HCT116 (cell line): Measurements from ENCODE around the gene FAM168A. TPM values are rescaled to one million over a fixed set of nuclear protein-coding genes. Genes with fewer than 3 reads are reported as not detected.

ENCODE experiments used
- ATAC-seq: fragments of 200-7000 bp; cut with Tn5 transposase; 2 replicates; pipeline ENCODE4 v1.9.1; 2020; ENCODE audit warnings: mild to moderate bottlenecking, moderate library complexity
- BruUV-seq: library from RNA; stranded (reverse); fragments of 400-500 nt; replicated peaks from 2 replicates; lab custom pipeline; 2021; lab: Mats Ljungman, UMichigan
- CTCF ChIA-PET: fragments of 300-600 bp; sonication (Branson Sonifier 250); formaldehyde crosslinking; loops from one replicate; lab custom pipeline; 2021; ENCODE audit warnings: antibody characterized with exemption; lab: Charles Lee
- POLR2A ChIA-PET: fragments of 300-600, 350-600 bp; sonication (Branson Sonifier 250); formaldehyde crosslinking; loops from one replicate; lab custom pipeline; 2021; ENCODE audit warnings: antibody characterized with exemption; lab: Charles Lee
- RAD21 ChIA-PET, 2 experiments: fragments of 300-600 bp; sonication (Branson Sonifier 250); formaldehyde crosslinking; loops; one replicate each; lab custom pipeline; 2023; ENCODE audit warnings: low total read pairs in 2 of 2; ENCODE audit not compliant: uncharacterized antibody in 2 of 2, unreplicated experiment in 2 of 2, low non-redundant PET in 1 of 2; lab: Charles Lee
- DNase-seq: peaks from one replicate; pipeline ENCODE4 v3.0.0-alpha.2; 2010; ENCODE audit warnings: low read depth, low spot score
- H2AFZ ChIP-seq: fragments of 200-600 bp; shearing (Covaris generic), sonication (generic); 2 replicates; pipeline ENCODE4 v1.6.1; 2017; ENCODE audit warnings: low read depth, mixed run types, mixed read lengths, antibody characterized with exemption, low read length; ENCODE audit not compliant: poor library complexity, severe bottlenecking
- H3K27ac ChIP-seq: 2 replicates; pipeline ENCODE4 v1.5.1; 2012; ENCODE audit warnings: low read depth, low read length
- H3K27me3 ChIP-seq: fragments of 200-600 bp; sonication (generic); 2 replicates; pipeline ENCODE4 v1.6.1; 2016; ENCODE audit warnings: mixed run types, low read length, mixed read lengths; ENCODE audit not compliant: insufficient read depth
- H3K36me3 ChIP-seq, 2 experiments: fragments of 200-500 bp in 1 of 2; fragments of 200-600 bp in 1 of 2; sonication (Bioruptor generic) in 1 of 2; sonication (generic) in 1 of 2; 2 replicates each; pipeline versions ENCODE4 v1.5.1 to v1.6.1; 2014 to 2016; ENCODE audit warnings: low read length in 2 of 2, inconsistent platforms in 1 of 2, mixed read lengths in 1 of 2, mixed run types in 1 of 2; ENCODE audit not compliant: insufficient read depth in 2 of 2, control insufficient read depth in 1 of 2
- H3K4me1 ChIP-seq, 2 experiments: fragments of 200-600 bp in 1 of 2; sonication (generic) in 1 of 2; 2 replicates each; pipeline versions ENCODE4 v1.5.1 to v1.6.1; 2012 to 2017; ENCODE audit warnings: low read length in 2 of 2, inconsistent platforms in 1 of 2, mild to moderate bottlenecking in 1 of 2, mixed read lengths in 1 of 2, mixed run types in 1 of 2, moderate library complexity in 1 of 2; ENCODE audit not compliant: insufficient read depth in 2 of 2, control insufficient read depth in 1 of 2
- H3K4me2 ChIP-seq: fragments of 200-600 bp; sonication (generic); 2 replicates; pipeline ENCODE4 v1.6.1; 2017; ENCODE audit warnings: mixed run types, low read length, mixed read lengths
- H3K4me3 ChIP-seq, 2 experiments: fragments of 200-600 bp in 1 of 2; sonication (generic) in 1 of 2; replicated peaks in 1 of 2; 2 replicates each; pipeline ENCODE4 v1.5.1; 2011 to 2016; ENCODE audit warnings: low read length in 2 of 2, control low read depth in 1 of 2, low read depth in 1 of 2, mild to moderate bottlenecking in 1 of 2, mixed read lengths in 1 of 2, mixed run types in 1 of 2
- H3K79me2 ChIP-seq: fragments of 200-600 bp; sonication (generic); 2 replicates; pipeline ENCODE4 v1.6.1; 2017; ENCODE audit warnings: mild to moderate bottlenecking, mixed run types, low read length, moderate library complexity, mixed read lengths; ENCODE audit not compliant: insufficient read depth
- H3K9ac ChIP-seq: fragments of 200-600 bp; sonication (generic); 2 replicates; pipeline ENCODE4 v1.6.1; 2016; ENCODE audit warnings: low read length, mixed read lengths
- H3K9me2 ChIP-seq: fragments of 200-600 bp; sonication (generic), shearing (Covaris generic); 2 replicates; pipeline ENCODE4 v1.6.1; 2017; ENCODE audit warnings: mixed run types, mild to moderate bottlenecking, moderate library complexity; ENCODE audit not compliant: insufficient read depth
- H3K9me3 ChIP-seq, 2 experiments: fragments of 200-500 bp in 1 of 2; fragments of 200-600 bp in 1 of 2; sonication (Bioruptor generic) in 1 of 2; sonication (generic) in 1 of 2; 2 replicates each; pipeline ENCODE4 v1.6.1; 2014 to 2017; ENCODE audit warnings: low read length in 2 of 2, mixed read lengths in 2 of 2, inconsistent platforms in 1 of 2, low read depth in 1 of 2, mild to moderate bottlenecking in 1 of 2, mixed run types in 1 of 2, moderate library complexity in 1 of 2; ENCODE audit not compliant: control insufficient read depth in 1 of 2, insufficient read depth in 1 of 2
- H4K20me1 ChIP-seq: fragments of 200-600 bp; sonication (generic), shearing (Covaris generic); 2 replicates; pipeline ENCODE4 v1.6.1; 2017; ENCODE audit warnings: mixed run types, mild to moderate bottlenecking, moderate library complexity; ENCODE audit not compliant: insufficient read depth
- CBX3 ChIP-seq: IDR thresholded peaks from 2 replicates; pipeline ENCODE4 v1.6.1; 2012; ENCODE audit warnings: low read depth
- CEBPB ChIP-seq: IDR thresholded peaks from 2 replicates; pipeline ENCODE4 v1.6.1; 2012; ENCODE audit warnings: low read depth
- EGR1 ChIP-seq: IDR thresholded peaks from 2 replicates; pipeline ENCODE4 v1.6.1; 2012; ENCODE audit warnings: low read depth
- ELF1 ChIP-seq: IDR thresholded peaks from 2 replicates; pipeline ENCODE4 v1.6.1; 2012; ENCODE audit warnings: low read depth, borderline replicate concordance
- EZH2 ChIP-seq: fragments of 200-600 bp; sonication (generic); IDR thresholded peaks from 2 replicates; pipeline ENCODE4 v1.6.1; 2017; ENCODE audit warnings: antibody characterized with exemption, mixed run types
- FOSL1 ChIP-seq: IDR thresholded peaks from 2 replicates; pipeline ENCODE4 v1.6.1; 2012; ENCODE audit warnings: low read depth
- POLR2AphosphoS5 ChIP-seq: IDR thresholded peaks from 2 replicates; pipeline ENCODE4 v1.6.1; 2011; ENCODE audit warnings: mild to moderate bottlenecking, low read depth, low read length, moderate library complexity
- RAD21 ChIP-seq: IDR thresholded peaks from 2 replicates; pipeline ENCODE4 v1.6.1; 2012; ENCODE audit warnings: low read depth, mild to moderate bottlenecking
- REST ChIP-seq: IDR thresholded peaks from 2 replicates; pipeline ENCODE4 v1.6.1; 2012; ENCODE audit warnings: low read depth
- SIN3A ChIP-seq: IDR thresholded peaks from 2 replicates; pipeline ENCODE4 v1.6.1; 2012; ENCODE audit warnings: low read depth
- SRF ChIP-seq: IDR thresholded peaks from 2 replicates; pipeline ENCODE4 v1.6.1; 2012; ENCODE audit warnings: low read depth
- TCF7L2 ChIP-seq: IDR thresholded peaks from 2 replicates; pipeline ENCODE4 v1.7.0; 2011; ENCODE audit warnings: borderline replicate concordance, inconsistent platforms; ENCODE audit not compliant: insufficient read depth, insufficient read length; ENCODE audit errors: extremely low read depth
- YY1 ChIP-seq: IDR thresholded peaks from 2 replicates; pipeline ENCODE4 v1.6.1; 2011; ENCODE audit warnings: low read length, low read depth, moderate library complexity, mild to moderate bottlenecking; ENCODE audit not compliant: insufficient replicate concordance; ENCODE audit errors: extremely low read depth
- ZFX ChIP-seq: fragments of 450-650 bp; IDR thresholded peaks from 2 replicates; pipeline ENCODE4 v1.6.1; 2017
- ZNF274 ChIP-seq: fragments of 200-500 bp; sonication (Bioruptor generic); IDR thresholded peaks from 2 replicates; pipeline ENCODE4 v1.6.1; 2014; ENCODE audit warnings: mild to moderate bottlenecking, low read depth, low read length, inconsistent platforms
- intact Hi-C: fragments of 100-400 bp; cut with micrococcal nuclease; formaldehyde crosslinking; loops from 2 replicates; pipeline ENCODE4 v1.10.0; 2022
- total RNA-seq: library from RNA; stranded (reverse); gene quantifications from one replicate; pipeline ENCODE4 v1.2.1, GENCODE V29; 2021; ENCODE audit not compliant: unreplicated experiment

Gene FAM168A
- total RNA-seq, 1 experiment from 2014 or later, result 31.5 TPM

GRCh38 chr11:73425108-73425507 is 172.8 kb downstream of the FAM168A start:
- H3K9me3 ChIP-seq, result no peaks in the 10 kb centered on the region
- H3K27ac ChIP-seq, result no peak overlapping the region
- intact Hi-C loops, result no loop called here
- no peaks in the 10 kb centered on the region for H3K36me3 ChIP-seq
- no peak overlapping the region for H2AFZ ChIP-seq
- H3K9ac ChIP-seq, result no peak overlapping the region
- H3K79me2 ChIP-seq, result no peaks in the 10 kb centered on the region
- no peak for TF ChIP-seq ZNF274
- TF ChIP-seq REST, result no peak
- no peak for TF ChIP-seq YY1
- TF ChIP-seq EGR1, result no peak
- TF ChIP-seq CBX3, result no peak
- no peak for TF ChIP-seq EZH2
- TF ChIP-seq SRF, result no peak
- no peak for TF ChIP-seq TCF7L2
- TF ChIP-seq SIN3A, result no peak
- TF ChIP-seq FOSL1, result no peak
- TF ChIP-seq POLR2AphosphoS5, result no peak
- no peak for TF ChIP-seq RAD21
- no peak for TF ChIP-seq CEBPB
- TF ChIP-seq ZFX, result no peak
- TF ChIP-seq ELF1, result no peak
- H3K27me3 ChIP-seq, result no peaks in the 10 kb centered on the region
- POLR2A ChIA-PET, result interaction anchor here (0.6 kb wide), 1 partner anchor 16 kb away, joined by 3 read pairs; no protein-coding TSS in a partner anchor
- no peaks in the 10 kb centered on the region for H3K9me2 ChIP-seq
- H3K4me3 ChIP-seq, result no peak overlapping the region
- DNase-seq (no peak), ATAC-seq (no peak)
- no peaks in the 10 kb centered on the region for H3K4me1 ChIP-seq
- BruUV-seq, result no TSS peak
- H4K20me1 ChIP-seq, result no peaks in the 10 kb centered on the region
- H3K4me2 ChIP-seq, result no peak overlapping the region
- CTCF ChIA-PET, result no interaction called here
- RAD21 ChIA-PET, result no interaction called here
